Measurements from ENCODE around the gene ADGRD1.
A peak's percentile ranks its signal among the peaks of the same experiment; 100 is the strongest.

GRCh38 chr12:131115766-131116467 is 162.2 kb downstream of the ADGRD1 start:
- peak in 1 of 3 experiments; percentile 13 for TF ChIP-seq CTCF (IDR thresholded peaks at IDR 0.05)
- no peak for TF ChIP-seq POLR2A (IDR thresholded peaks at IDR 0.05)

All from vagina (tissue), 2 donors.